HK-2 (cell line): ENCODE measurements around the gene TEKT4.
A peak's percentile ranks its signal among the peaks of the same experiment; 100 is the strongest.
"Not testable (repeated sequence)": the region's sequence is repeated elsewhere in the genome, so short reads cannot be mapped to it uniquely, and the experiment has no call there.

Experiments
- DNase-seq: peaks from one replicate; pipeline ENCODE4 v3.0.0-alpha.2; 2018; ENCODE audit not compliant: unreplicated experiment

Gene TEKT4, protein sequence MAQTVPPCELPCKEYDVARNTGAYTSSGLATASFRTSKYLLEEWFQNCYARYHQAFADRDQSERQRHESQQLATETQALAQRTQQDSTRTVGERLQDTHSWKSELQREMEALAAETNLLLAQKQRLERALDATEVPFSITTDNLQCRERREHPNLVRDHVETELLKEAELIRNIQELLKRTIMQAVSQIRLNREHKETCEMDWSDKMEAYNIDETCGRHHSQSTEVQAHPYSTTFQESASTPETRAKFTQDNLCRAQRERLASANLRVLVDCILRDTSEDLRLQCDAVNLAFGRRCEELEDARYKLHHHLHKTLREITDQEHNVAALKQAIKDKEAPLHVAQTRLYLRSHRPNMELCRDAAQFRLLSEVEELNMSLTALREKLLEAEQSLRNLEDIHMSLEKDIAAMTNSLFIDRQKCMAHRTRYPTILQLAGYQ

DNA sequence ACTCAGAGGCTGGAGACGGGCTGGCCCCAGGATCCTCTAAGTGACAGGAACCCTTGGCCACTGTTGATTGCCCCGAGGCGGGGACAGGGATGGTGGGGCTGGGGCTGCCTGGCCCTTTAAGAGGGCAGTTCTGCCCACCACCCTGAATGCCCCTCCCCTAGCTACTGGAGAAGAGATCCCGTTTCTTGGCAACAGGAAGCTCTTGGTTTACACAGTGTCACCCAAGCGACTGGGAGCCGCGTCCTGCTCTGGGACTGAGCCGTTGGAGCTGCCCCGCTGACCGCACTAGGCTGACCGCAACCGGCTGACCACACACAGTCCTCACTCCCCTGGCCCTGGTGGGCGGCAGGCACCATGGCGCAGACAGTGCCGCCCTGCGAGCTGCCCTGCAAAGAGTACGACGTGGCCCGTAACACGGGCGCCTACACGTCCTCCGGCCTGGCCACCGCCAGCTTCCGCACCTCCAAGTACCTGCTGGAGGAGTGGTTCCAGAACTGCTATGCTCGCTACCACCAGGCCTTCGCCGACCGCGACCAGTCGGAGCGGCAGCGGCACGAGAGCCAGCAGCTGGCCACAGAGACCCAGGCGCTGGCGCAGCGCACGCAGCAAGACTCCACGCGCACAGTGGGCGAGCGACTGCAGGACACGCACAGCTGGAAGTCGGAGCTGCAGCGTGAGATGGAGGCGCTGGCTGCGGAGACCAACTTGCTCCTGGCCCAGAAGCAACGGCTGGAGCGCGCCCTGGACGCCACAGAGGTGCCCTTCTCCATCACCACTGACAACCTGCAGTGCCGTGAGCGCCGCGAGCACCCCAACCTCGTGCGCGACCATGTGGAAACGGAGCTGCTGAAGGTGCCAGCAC is at the start of gene TEKT4:
TEKT4 (plus strand) TSS at position 205 of the 862 bp plus-strand sequence; CDS start at position 355, 150 bp downstream.
- DNase-seq, result peak; percentile 32

DNA sequence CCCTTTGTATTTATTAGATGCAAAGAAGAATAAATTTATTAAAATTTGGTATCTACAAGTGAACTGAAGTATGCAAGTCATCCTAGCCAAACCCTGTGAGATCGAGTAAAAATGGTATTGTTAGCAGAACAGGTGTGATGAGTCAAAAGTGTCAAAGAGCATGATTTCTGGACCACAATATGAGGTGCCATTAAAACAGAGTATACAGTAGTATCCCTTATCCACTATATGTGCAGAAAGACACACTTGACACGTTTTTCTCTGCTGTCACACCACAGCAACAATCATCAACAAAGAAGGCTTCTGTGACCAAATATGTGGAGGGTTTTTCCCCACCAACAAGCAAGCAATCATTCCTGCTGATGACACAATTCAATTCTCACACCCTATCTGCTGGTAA is 32.0 kb upstream of the TEKT4 start:
- DNase-seq, result not testable (repeated sequence)

DNA sequence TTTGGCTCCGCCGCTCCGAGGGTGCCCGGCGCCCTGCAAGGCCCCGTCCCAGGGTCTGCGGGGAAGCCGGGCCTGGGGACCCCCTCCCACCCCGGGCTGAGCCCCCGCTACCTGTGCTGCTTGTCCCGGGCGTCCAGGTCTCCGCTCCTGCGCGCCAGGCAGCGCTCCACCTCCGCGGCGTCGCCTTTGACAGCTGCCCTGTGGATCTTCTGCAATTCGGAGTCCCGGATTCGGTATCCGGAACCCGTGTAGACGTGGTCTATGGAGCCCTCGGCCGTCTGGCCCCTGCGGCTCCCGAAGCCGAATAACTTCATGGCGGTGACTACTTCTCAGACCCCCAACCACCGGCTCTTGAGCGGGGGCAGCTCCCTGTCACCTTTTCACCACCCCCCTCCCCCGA is 14.4 kb upstream of the TEKT4 start:
- DNase-seq, result not testable (repeated sequence)

DNA sequence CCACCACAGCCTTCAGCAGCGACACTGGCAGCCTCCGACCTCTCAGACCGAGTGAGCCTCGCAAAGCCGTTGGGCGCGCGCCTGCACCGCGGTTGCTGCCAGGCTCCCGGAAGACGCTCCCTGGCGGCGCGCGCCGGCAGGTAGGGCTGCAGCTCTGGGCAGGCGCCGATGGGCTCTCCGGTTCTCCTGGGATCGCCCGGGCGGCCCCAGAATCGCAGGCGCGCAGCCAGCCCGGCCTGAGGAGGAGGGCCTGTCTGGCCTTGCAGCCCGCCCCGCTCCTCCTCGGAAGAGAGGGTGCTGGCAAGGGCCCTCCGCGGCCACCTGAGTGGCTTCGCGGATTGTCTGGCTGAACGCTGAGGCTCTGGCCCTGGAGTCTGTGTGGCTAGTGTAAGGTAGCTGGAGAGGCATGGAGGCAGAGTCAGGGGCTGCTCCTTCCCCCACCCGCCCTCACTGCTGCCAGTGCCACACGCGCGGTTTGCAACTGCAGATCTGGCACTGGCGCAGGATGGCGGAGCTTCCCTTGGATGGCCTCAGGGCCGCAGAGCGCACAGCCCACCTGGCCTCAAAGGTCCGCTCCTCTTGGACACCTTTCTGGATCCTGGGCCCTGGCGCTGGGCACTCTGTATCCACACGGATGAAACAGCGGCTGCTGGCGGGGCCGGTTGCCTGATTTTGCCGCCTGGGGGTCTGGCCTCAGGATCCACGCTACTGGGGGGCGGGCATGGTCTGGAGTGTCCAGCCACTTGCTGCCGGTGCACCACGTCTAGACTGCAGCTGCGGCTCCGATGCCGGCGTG is 13.7 kb upstream of the TEKT4 start:
- peak; percentile 43 for DNase-seq

DNA sequence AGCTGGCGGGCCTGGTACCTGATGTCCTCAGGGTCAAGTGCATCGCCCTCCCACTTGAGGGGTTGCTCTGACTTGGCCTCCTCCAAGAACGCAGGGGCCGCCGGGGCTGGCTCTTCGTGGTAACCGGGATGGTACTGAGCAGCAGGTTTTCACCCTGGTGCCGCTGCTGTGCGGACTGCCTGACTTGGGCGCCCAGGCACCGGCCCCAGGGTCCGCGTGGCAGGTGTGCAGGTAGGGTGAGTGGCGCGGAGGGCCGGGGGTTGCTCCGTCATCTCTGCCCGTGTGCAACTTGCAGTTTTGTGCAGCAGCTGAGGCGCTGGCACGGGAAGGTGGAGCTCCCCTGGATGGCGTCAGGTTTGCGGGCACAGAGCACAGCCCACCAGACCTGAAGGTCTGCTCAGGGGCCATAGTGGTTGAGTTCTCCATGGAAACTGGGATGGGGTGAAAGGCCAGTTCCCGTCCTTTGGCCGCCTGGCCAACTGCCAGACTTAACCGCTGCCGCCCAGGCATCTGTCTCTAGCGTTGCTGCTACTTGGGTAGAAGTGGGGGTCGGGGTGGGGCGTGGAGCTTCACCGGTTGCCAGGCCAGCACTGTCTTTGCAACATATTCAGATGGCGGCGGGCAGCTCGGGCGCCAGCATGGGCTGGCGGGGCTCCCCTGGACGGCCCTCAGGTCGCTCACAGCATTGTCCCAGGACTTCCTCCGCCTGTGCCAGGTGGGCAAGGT is 12.9 kb upstream of the TEKT4 start:
- DNase-seq, result not testable (repeated sequence)

DNA sequence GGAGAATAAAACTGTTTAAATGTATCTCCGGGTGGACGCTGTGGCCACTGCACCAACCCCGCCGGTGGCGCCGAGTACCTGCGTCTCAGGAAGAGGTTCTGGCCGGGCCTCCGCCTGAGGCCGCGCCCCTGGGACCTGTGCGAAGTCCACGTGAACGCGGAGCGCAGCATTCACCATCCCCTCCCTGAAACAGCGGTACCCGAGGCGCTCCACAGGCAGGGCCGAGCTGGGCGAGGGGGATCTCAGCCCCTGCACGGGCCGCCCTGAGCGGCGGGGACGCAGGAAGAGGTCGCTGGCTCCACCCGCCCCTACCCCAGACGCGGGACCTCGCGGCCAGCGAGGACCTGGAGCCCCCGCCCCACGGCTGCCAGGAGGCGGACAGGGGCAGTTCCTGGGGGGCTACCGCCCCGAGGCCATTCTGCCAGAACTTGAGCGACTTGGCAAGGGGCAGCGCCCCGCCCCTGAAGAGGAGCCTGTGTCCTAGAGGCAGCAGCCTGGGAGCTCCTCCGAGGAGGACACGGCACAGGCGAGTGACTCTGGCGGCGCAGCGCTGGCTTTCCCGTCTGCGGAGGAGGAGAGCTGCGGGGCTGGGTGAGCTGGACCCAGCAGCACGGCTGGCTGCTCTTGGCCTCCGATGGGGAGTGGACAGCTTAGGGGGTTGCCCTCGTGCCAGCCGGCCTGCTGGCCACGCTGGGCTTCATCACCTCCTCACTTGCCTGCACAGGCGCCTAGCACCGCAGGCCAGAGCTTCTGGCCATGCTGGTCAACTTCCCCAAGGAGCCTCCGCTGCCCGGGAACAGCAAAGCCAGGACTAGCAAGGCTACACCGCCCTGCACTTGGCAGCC is 9.7 kb upstream of the TEKT4 start:
- DNase-seq, result no peak

DNA sequence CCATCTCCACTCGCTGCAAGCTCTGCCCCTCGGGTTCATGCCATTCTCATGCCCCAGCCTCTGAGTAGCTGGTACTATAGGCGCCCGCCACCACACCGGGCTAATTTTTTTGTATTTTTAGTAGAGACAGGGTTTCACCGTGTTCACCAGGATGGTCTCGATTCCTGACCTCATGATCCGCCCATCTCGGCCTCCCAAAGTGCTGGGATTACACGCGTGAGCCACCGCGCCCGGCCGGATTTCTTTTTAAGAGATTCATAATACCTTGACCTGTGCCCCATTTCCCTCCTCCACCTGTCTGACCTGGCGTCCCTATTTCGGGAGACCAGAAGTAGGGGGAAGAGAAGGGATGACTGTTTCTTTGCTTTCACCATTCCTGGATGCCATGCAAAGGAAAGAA is 8.3 kb upstream of the TEKT4 start:
- not testable (repeated sequence) for DNase-seq

DNA sequence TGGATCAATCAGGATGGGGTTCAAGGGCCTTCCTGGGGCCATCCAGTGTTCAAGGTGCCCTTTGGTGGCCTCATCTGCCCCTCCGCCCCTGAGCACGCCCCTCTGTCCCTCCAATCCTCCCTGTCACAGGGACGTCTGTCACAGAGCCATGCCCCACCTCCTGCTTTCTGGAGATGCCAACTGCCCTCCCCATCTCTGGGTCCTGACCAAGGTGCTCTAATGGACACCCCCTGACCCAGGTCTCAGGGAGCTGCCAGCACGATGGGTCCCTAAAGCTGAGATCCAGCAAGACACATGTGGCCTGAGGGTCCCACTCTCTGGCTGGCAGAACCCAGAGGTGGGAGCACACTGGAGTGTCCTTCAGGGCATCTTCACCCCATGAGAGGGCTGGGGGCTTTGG is 2.1 kb upstream of the TEKT4 start:
- DNase-seq, result no peak

DNA sequence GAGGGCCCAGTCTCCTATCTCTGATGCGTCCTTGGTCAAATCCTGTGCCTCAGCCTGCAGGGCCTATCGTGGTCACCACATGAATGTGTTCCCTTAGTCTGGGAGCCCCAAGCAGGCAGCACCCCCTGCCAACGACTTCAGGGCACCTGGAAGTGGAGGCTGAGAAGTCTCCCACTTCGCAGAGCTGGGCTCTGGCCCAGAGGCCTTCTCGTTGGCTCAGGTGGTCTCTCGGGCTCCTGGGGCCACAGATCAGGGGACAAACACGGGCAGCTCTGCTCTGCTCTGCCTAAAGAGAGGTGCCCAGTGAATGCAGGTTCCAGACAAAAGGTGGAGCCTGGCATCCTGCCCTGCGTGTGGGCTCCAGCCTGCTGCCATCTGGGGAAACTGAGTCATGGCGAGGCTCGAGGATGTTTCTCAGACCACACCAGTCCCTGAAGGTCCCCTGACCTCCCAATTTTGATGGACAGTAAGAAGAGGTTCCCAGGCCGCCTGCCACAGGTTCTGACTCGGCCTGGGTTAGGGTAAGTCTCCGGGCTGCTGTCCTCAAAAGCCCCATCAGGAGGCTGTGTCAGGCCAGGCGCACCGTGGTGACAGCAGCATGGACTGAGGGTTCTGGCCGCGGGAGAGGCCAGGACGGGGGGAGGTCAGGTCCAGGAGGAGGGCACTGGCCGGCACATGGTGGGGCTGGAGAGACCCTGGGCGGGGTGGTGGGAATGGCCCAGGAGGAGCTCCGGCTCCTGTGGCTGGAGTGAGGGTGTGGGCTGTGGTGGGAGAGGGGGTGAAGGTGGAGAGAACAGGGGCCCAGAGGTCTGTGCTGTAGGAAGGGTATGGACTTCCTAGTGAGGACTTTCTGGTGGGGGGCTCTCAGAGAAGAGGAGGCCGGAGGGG is 1.4 kb upstream of the TEKT4 start:
- no peak for DNase-seq

DNA sequence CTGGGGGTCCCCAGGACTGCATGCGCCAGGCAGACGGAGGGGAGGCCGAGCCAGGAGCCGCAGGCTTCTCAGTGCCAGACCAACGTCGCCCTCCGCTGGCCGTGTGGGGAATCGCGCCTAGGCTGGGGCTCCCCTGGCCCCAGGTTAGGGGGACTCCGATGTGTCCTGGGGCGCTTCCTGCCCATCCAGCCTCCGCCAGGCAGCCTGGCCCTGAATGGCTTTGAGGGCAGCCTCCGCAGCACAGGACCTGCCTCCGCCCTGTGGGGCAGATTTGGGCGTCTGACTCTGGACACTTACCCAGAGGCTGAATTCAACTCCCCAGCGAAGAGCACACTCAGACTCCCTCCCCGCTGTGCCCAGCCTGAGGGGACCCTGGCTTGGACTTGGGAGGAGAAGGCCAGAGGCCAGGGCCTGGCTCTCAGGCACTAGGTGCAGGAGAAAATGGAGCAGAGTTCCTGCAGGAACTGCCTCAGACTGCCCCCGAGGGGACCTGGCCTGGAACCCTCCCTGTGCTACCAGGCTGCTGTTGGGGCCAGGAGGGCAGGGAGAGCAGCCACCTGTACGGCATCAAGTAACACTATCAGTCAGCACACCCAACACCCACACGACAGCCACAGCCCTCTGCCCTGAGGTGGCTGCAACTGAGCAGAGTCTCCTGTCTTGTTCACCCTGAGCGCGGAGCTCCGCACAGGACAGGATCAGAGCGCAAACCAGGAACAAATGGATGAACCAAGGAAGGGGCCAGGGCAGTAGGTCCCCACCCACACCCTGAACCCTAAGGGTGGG is 597 bp upstream of the TEKT4 start:
- DNase-seq, result peak; percentile 46

DNA sequence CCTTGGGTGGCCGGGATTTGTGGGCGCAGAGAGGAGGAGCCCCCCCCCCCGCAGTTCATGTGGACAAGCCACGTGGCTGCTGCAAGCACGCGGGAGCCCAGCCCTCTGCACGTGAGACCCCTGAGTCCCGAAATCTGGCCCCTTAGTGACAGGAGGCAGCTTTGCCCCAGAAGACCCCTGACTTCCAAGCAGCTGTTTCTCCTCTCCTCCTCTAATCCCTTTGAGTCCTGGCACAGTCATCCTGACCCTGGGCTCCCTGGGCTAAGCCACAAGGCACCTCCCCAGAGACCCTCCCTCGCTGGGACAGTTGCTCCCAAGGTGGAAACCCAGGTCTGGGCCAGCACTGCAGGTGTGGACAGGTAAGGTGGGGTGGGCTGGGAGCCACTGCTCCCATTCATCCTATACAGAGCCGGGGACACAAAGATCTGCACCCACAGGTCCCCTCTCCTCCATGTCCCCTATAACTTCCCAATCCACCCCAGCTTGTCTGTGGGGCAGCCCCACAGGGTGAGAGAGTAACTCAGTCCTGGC is 923 bp downstream of the TEKT4 start:
- DNase-seq, result no peak

DNA sequence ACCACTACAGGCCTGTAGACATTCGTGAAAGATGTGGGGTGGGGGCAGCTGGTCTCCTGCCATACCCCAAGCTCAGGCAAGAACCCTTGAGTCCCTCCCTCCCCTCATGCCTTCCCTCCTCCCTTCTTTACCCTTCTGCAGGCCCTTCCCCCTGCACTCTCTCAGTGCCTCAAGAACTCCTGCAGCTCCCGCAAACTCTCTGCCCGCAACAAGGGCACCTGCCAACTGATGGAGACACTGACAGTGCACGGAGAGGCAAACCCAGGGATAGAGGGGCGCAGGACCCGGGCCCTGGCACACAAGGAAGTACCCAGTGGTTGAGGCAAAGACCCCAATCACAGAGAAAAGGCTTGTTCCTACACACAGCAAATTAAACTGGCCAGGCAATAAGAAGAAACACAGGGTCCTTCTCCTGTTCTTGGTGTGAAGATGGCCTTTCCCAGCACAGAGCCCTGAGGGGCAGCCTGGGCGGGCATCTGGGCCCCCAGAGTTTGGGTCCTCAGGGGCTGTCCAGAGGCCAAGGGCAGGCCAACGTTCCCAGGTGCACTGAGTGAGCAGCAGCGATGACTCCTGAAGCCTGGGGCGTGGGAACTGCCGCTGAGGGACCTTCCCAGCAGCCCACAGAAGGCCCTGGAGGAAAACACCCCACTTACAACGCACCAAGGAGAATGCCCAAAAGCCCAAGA is 1.6 kb downstream of the TEKT4 start:
- no peak for DNase-seq

DNA sequence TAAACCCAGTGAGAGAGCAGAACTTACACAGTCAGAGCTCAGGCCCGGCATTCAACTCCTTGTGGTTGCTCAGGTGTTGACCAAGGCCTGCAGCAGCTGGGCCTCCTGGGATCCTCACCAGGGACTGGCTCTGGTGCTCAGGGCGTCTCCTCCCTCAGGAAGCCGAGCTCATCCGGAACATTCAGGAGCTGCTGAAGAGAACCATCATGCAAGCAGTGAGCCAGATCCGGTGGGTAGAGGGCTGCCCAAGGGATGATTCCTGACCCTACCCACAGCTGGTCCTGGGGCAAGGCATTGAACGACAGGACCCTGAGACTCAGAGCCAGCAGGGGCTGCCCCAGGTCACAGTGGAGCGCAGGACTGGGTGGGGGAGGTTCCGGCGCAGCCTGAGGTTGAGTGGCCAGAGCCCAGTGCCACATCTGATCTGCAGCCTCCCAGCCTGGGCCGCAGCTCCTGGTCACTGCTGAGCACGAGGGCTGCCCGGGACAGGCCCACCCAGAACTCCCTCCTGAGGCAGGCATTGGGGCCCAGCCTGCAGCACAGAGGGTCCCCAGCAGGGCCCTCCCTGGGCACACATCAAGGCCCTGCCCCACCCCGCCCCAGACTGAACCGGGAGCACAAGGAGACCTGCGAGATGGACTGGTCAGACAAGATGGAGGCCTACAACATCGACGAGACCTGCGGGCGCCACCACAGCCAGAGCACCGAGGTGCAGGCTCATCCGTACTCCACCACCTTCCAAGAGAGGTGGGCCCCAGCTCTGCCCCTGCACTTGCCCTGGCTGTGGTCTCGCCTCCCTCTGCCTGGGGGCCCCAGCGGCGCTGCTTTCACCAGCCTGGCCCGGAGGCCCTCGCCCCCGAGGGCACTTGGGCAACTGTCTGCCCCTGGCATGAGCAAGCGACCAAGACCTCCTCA is 2.4 kb downstream of the TEKT4 start:
- DNase-seq, result no peak

DNA sequence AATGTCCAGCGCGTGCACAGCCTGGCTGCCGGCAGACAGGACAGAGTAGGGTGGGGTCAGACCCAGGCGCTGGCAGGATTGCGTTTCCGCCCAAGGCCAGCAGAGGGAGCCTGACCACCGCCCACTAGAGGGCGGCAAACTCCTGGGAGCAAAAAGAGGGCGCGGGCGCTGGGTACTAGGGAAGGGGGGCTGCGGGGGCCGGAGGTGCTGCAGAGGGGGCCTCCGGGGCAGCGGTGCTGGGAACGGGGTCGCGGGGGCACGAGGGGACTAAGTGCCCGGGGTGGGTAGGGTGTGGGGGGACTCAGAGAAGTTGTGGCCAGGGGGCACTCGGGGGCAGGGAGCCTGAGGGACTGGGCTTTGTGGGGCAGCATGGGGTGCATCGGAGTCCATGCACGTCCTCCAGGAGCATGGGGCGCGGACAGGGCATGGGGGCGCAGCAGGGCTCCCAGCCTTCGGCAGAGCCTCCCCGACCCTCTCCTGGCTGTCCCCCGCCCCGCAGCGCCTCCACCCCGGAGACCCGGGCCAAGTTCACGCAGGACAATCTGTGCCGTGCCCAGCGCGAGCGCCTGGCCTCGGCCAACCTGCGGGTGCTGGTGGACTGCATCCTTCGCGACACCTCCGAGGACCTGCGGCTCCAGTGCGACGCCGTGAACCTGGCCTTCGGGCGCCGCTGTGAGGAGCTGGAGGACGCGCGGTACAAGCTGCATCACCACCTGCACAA is 3.2 kb downstream of the TEKT4 start:
- DNase-seq, result peak; percentile 81

DNA sequence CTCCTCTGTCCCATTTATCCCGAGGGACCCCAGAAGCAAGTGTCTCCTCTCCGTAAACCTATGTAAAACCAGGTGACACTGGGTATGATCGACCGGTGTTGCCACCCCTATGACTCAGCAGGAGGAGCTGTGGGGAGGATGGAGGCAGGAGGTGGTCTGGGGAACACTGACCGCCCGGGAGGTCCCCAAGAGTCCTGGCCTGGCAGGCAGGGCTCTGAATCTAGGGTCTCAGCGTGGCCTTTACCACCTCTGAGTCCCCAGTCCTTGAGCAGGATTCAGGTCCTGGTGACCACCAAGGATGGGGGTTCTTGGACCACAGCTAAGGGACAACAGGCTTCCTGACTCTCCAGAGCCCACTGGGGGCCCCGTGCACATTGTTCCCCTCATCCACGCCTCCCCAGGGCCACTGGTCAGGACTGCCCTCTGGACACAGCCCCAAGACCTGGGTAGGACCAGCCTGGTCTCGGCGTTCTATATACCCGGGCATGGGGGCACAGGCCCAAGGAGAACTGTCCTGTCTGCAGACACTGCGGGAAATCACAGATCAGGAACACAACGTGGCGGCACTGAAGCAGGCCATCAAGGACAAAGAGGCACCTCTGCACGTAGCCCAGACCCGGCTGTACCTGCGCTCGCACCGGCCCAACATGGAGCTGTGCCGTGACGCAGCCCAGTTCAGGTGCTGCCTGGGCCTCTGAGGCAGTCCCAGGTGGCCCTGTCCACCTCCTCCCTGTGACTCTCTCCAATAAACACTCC is 4.0 kb downstream of the TEKT4 start:
- DNase-seq, result no peak
